ENCODE results near the gene PRCP. TPM values are rescaled to one million over a fixed set of nuclear protein-coding genes. Genes with fewer than 3 reads are reported as not detected.

Gene PRCP
- total RNA-seq, 4 donors from 2014 or later, result 7.1 to 17.8 (median 9.5) TPM

GRCh38 chr11:82899186-82899820 lies 927 bp downstream of the PRCP start:
- in situ Hi-C loops (cut with MboI; ENCODE audit: low sequenced_read_pairs in 4 of 4) (no loop called here), intact Hi-C loops (cut with DNase I; ENCODE audit: low total_unique reads) (no loop called here)
- peak overlapping the region; percentile 90 to 96 (median 94) for H3K27ac ChIP-seq
- peaks cover 21 to 32% of the 10 kb centered on the region in 2 donors for H3K4me1 ChIP-seq
- no peaks in the 10 kb centered on the region for H3K9me3 ChIP-seq
- H3K36me3 ChIP-seq, result no peaks in the 10 kb centered on the region
- TF ChIP-seq CTCF (IDR thresholded peaks at IDR 0.05 in 4 of 5, conservative IDR thresholded peaks at IDR 0.05 in 1 of 5), result no peak
- TF ChIP-seq POLR2A (IDR thresholded peaks at IDR 0.05), result no peak
- ATAC-seq (no peak), DNase-seq (no peak)
- H3K27me3 ChIP-seq, result no peaks in the 10 kb centered on the region
- H3K4me3 ChIP-seq, result peak overlapping the region; percentile 66 to 94 (median 82)

- no peak for ATAC-seq
- Histone ChIP-seq H3K27me3 (no peaks in the 10 kb centered on the region), H3K4me3 (no peak overlapping the region), H3K27ac (peak overlapping the region in 2 of 4 donors; percentile 11 to 17), H3K9me3 (no peaks in the 10 kb centered on the region), H3K4me1 (peaks cover 27 to 32% of the 10 kb centered on the region in 2 donors), H3K36me3 (no peaks in the 10 kb centered on the region)
- TF ChIP-seq POLR2A (IDR thresholded peaks at IDR 0.05), result no peak
- no peak for TF ChIP-seq CTCF (IDR thresholded peaks at IDR 0.05 in 4 of 5, conservative IDR thresholded peaks at IDR 0.05 in 1 of 5)
- in situ Hi-C loops (cut with MboI; ENCODE audit: low sequenced_read_pairs in 4 of 4) (no loop called here), intact Hi-C loops (cut with DNase I; ENCODE audit: low total_unique reads) (no loop called here)
- DNase-seq, result no peak
These were observed 2.0 kb downstream of the PRCP start for GRCh38 chr11:82898241-82898640.

- peaks cover 28 to 30% of the 10 kb centered on the region in 2 donors for H3K4me1 ChIP-seq
- ATAC-seq, result no peak
These were observed 4.0 kb downstream of the PRCP start for GRCh38 chr11:82896183-82896582.

GRCh38 chr11:82895437-82896091 lies 4.7 kb downstream of the PRCP start:
- Histone ChIP-seq H3K4me1 (peaks cover 28 to 34% of the 10 kb centered on the region in 2 donors), H3K27me3 (no peaks in the 10 kb centered on the region), H3K9me3 (no peaks in the 10 kb centered on the region), H3K27ac (no peak overlapping the region), H3K4me3 (no peak overlapping the region), H3K36me3 (no peaks in the 10 kb centered on the region)
- in situ Hi-C loops (cut with MboI; ENCODE audit: low sequenced_read_pairs in 4 of 4), result no loop called here
- intact Hi-C loops (cut with DNase I; ENCODE audit: low total_unique reads), result no loop called here
- DNase-seq, result no peak
- TF ChIP-seq CTCF (IDR thresholded peaks at IDR 0.05 in 4 of 5, conservative IDR thresholded peaks at IDR 0.05 in 1 of 5), result no peak
- TF ChIP-seq POLR2A (IDR thresholded peaks at IDR 0.05), result no peak
- no peak for ATAC-seq

More at GRCh38 chr11:82896183-82896582, 4.0 kb downstream of the PRCP start:
- DNase-seq, result no peak
- H3K9me3 ChIP-seq, result no peaks in the 10 kb centered on the region
- in situ Hi-C loops (cut with MboI; ENCODE audit: low sequenced_read_pairs in 4 of 4), result no loop called here
- intact Hi-C loops (cut with DNase I; ENCODE audit: low total_unique reads), result no loop called here
- no peak overlapping the region for H3K4me3 ChIP-seq
- H3K36me3 ChIP-seq, result no peaks in the 10 kb centered on the region
- no peaks in the 10 kb centered on the region for H3K27me3 ChIP-seq
- TF ChIP-seq POLR2A (IDR thresholded peaks at IDR 0.05), result no peak
- TF ChIP-seq CTCF (IDR thresholded peaks at IDR 0.05 in 4 of 5, conservative IDR thresholded peaks at IDR 0.05 in 1 of 5), result no peak
- no peak overlapping the region for H3K27ac ChIP-seq
